DOHH2 (cell line): ENCODE measurements around the gene UBR2.

ENCODE experiments used
- EZH2phosphoT487 ChIP-seq: fragments of 200-600 bp; sonication (generic); IDR thresholded peaks from 2 replicates; pipeline ENCODE4 v1.6.1; 2017; ENCODE audit warnings: borderline replicate concordance, mild to moderate bottlenecking, antibody characterized with exemption, low read length, moderate library complexity, mixed read lengths
- TF ChIP-seq, protein P1 (sequence below): fragments of 200-600 bp; sonication (generic); IDR thresholded peaks from one replicate; pipeline ENCODE4 v1.5.1; 2014; ENCODE audit warnings: antibody characterized with exemption, mild to moderate bottlenecking, low read depth, low read length; ENCODE audit not compliant: poor library complexity, severe bottlenecking

DNA sequence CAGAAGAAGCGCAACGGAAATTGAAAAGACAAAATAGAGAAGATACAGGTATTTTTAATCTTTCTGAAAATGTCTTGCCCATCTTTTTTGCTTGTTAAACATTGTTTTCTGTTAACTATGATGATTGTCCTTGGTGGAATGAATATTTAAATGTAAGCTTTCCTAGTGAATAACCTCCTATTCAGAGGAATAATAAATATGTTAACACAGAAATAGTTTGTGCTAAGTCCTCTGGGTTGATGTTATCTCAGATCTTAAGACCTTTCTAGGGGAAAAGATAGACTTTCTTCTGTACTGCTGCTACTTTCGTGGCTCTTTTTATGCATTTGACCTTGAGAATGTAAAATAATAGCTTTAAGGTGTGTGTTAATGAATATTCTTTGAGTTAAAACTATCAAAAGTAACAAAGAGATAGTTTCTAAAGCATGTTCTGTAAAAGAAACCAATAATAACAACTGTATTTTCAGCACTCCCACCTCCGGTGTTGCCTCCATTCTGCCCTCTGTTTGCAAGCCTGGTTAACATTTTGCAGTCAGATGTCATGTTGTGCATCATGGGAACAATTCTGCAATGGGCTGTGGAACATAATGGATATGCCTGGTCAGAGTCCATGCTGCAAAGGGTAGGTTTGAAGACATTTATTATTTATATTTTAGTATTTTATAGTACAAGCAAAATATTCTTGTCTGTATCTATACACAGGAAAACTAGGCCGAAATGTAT, 88.4 kb downstream of the UBR2 start:
- TF ChIP-seq EZH2phosphoT487, result no peak
- TF ChIP-seq, protein P1, sequence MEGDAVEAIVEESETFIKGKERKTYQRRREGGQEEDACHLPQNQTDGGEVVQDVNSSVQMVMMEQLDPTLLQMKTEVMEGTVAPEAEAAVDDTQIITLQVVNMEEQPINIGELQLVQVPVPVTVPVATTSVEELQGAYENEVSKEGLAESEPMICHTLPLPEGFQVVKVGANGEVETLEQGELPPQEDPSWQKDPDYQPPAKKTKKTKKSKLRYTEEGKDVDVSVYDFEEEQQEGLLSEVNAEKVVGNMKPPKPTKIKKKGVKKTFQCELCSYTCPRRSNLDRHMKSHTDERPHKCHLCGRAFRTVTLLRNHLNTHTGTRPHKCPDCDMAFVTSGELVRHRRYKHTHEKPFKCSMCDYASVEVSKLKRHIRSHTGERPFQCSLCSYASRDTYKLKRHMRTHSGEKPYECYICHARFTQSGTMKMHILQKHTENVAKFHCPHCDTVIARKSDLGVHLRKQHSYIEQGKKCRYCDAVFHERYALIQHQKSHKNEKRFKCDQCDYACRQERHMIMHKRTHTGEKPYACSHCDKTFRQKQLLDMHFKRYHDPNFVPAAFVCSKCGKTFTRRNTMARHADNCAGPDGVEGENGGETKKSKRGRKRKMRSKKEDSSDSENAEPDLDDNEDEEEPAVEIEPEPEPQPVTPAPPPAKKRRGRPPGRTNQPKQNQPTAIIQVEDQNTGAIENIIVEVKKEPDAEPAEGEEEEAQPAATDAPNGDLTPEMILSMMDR, result no peak
